Fibroblast of mammary gland (primary cell): ENCODE data around the gene NUP133.

Experiments used
- DNase-seq: peaks from one replicate; pipeline ENCODE4 v3.0.0-alpha.2; 2010; ENCODE audit warnings: low read depth
- H3K4me3 ChIP-seq: 2 replicates; pipeline ENCODE4 v1.5.1; 2011; ENCODE audit warnings: low read depth, mild to moderate bottlenecking, low read length, moderate library complexity; ENCODE audit not compliant: control insufficient read depth
- TF ChIP-seq, protein P1 (sequence below): conservative IDR thresholded peaks from 2 replicates; pipeline ENCODE4 v1.5.1; 2011; ENCODE audit warnings: low read depth, low read length, inconsistent platforms; ENCODE audit not compliant: control insufficient read depth, insufficient read depth

The NUP133 gene

DNA sequence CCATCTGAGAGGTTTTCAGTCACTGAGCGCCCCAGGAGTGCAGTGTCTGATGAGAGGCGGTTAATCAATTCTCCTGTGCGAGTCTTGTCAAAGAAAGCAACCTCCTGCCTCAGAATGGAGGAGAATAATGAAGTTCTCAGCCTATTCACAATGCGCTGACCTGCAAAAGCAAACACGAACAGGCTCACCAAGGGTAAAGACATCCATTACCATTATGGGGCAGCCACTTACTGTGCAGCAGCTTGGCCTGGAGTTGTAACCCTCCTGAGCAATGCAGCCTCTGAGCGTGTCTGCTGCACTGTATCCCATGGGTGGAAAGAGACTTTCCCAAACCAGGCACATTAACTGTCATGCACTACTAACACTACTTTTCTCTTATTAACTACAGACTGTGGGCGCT, 39.4 kb upstream of the NUP133 start:
- no peak overlapping the region for H3K4me3 ChIP-seq
- no peak for DNase-seq
- TF ChIP-seq, protein P1, sequence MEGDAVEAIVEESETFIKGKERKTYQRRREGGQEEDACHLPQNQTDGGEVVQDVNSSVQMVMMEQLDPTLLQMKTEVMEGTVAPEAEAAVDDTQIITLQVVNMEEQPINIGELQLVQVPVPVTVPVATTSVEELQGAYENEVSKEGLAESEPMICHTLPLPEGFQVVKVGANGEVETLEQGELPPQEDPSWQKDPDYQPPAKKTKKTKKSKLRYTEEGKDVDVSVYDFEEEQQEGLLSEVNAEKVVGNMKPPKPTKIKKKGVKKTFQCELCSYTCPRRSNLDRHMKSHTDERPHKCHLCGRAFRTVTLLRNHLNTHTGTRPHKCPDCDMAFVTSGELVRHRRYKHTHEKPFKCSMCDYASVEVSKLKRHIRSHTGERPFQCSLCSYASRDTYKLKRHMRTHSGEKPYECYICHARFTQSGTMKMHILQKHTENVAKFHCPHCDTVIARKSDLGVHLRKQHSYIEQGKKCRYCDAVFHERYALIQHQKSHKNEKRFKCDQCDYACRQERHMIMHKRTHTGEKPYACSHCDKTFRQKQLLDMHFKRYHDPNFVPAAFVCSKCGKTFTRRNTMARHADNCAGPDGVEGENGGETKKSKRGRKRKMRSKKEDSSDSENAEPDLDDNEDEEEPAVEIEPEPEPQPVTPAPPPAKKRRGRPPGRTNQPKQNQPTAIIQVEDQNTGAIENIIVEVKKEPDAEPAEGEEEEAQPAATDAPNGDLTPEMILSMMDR: no peak

DNA sequence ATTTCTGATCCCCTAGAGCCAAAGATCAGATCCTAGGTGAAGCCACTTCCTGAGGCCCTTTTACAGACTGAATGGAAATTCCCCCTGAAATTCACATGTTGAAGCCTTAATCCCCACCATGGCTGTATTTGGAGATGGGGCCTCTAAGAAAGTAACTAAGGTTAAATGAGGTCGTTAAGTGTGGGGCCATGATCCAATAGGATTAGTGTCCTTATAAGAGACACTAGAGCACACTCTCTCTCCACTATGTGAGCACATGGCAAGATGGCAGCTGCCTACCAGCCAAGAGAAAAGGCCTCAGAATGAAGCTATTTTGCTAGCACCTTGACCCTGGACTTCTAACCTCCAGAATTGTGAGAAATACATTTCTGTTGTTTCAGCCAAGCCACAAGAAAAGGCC, 36.4 kb upstream of the NUP133 start:
- no peak overlapping the region for H3K4me3 ChIP-seq
- TF ChIP-seq, protein P1: no peak
- DNase-seq: no peak

DNA sequence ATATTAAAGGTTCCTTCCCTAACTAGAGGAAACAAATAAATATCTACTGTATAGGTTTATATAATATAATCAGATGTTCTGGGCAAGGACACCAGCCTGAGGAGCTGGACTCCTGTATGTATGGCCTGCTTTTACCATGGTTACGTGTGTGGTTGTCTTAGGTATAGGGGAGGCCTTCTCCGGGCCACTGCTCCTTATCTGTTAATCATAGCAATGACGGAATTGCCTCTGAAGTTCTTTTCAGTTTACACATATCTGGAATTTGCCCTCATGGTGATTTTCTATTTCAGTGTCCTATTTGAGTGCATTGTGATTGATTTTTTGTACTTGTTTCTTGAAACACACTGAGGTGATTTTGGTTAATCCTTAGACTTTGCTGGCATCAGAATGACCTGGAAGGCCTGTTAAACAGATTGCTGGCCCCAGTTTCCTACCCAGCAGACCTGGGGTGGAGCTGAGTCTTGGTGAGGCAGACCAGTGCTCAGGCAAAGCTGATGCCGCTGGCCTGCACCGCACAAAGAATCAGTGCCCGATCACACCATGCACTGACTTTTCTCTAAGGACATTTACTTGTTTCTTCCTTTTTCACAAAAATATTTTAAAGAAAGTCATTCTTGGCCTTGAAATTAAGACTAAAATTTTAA, 31.8 kb upstream of the NUP133 start:
- no peak overlapping the region for H3K4me3 ChIP-seq
- TF ChIP-seq, protein P1: no peak
- DNase-seq: no peak

DNA sequence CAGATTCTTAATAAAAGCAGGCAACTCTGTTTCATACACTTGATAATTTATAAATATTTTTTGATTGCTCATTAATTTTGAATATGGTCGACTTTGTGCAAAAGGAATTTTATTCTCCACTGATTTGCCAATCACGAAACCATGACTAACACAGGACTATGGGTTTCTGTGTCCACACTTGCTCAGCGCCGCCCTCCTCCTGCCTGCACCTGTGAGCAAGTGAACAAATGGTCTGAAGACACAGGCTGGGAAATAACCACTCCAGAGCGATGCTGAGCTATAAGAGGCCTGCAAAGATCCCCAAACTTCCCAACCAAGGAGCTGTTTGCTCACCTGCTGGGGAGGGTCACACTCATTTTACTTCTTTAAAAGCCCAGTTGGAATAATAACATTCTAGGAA, 30.8 kb upstream of the NUP133 start:
- no peak for DNase-seq
- TF ChIP-seq, protein P1: no peak
- H3K4me3 ChIP-seq: no peak overlapping the region

DNA sequence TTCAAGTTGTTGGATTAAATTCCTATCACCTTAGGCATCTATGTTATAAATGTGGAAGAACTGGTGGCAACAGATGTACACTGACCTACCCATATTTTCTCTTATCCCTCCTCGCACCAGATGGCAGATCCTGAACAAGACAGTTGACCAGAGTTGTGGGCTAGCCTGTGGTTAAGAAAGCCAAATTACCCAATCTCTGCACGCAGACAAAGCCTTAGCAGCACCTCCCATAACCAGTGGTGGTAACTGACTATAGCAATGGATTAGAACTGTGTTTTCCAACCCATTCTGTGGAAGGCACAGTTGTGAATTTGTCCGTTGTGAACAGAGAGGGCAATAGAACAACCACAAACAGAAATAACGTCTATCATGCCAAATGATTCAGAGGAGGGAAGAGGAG, 29.8 kb upstream of the NUP133 start:
- no peak for DNase-seq
- TF ChIP-seq, protein P1: no peak
- no peak overlapping the region for H3K4me3 ChIP-seq

DNA sequence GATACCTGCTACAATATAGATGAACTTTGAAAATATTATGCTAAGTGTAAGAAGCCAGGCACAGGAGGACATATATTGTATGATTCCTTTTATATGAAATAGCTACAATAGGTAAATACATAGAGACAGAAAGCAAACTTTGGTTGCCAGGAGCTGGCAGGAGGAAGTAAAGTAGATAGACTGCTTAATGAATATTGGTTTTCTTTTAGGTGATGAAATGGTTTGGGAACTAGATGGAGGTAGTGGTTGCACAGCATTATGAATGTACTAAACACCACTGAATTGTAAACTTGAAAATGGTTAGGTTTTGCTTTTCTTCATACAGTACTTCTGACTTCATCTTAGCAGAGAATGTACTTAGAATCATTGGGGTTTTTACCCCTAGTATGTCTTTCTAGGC, 28.8 kb upstream of the NUP133 start:
- H3K4me3 ChIP-seq: no peak overlapping the region
- no peak for DNase-seq
- TF ChIP-seq, protein P1: no peak

DNA sequence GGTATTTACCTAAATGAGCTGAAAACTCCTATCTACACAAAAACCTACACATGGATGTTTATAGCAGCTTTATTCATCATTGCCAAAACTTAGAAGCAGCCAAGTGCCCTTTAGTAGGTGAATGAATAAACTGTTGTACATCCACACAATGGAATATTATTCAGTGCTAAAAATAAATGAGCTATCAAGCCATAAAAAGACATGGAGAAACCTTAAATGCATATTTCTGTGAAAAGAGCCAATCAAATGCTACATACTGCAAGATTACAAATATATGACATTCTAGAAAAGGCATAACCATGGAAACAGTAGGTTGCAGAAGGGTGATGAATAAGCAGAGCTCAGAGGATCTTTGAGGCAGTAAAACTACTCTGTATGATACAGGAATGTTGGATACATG, 27.1 kb upstream of the NUP133 start:
- no peak for DNase-seq
- no peak overlapping the region for H3K4me3 ChIP-seq
- TF ChIP-seq, protein P1: no peak
